ENCODE results near the gene NMRK1.
A peak's percentile ranks its signal among the peaks of the same experiment; 100 is the strongest.

The NMRK1 gene

GRCh38 chr9:75087824-75088645 lies at the start of gene NMRK1, which contains the start of gene OSTF1:
Gene NMRK1, minus strand, starts transcription at chr9:75088155. Its CDS starts 5,040 bp downstream, at chr9:75083115.
Gene OSTF1, plus strand, starts transcription at chr9:75088514. Its CDS starts 179 bp downstream, at chr9:75088693.
- peak; percentile 69 to 78 for DNase-seq (ENCODE audit: low read depth in 2 of 2)

- no peak for DNase-seq (ENCODE audit: low read depth in 2 of 2)
Measured at GRCh38 chr9:75134495-75134894, 46.5 kb upstream of the NMRK1 start.

GRCh38 chr9:75133396-75133795 lies 45.4 kb upstream of the NMRK1 start:
- no peak for DNase-seq (ENCODE audit: low read depth in 2 of 2)

- no peak for DNase-seq (ENCODE audit: low read depth in 2 of 2)
Measured at GRCh38 chr9:75132244-75132643, 44.3 kb upstream of the NMRK1 start.

- DNase-seq (ENCODE audit: low read depth in 2 of 2) = no peak
Measured at GRCh38 chr9:75131700-75132099, 43.7 kb upstream of the NMRK1 start.

GRCh38 chr9:75130621-75131230 lies 42.8 kb upstream of the NMRK1 start:
- DNase-seq (ENCODE audit: low read depth in 2 of 2) = no peak

GRCh38 chr9:75130172-75130571 lies 42.2 kb upstream of the NMRK1 start:
- no peak for DNase-seq (ENCODE audit: low read depth in 2 of 2)

- no peak for DNase-seq (ENCODE audit: low read depth in 2 of 2)
Measured at GRCh38 chr9:75128535-75128934, 40.6 kb upstream of the NMRK1 start.

- no peak for DNase-seq (ENCODE audit: low read depth in 2 of 2)
Measured at GRCh38 chr9:75123696-75124095, 35.7 kb upstream of the NMRK1 start.

GRCh38 chr9:75121914-75122558 lies 34.1 kb upstream of the NMRK1 start:
- DNase-seq (ENCODE audit: low read depth in 2 of 2) = no peak

GRCh38 chr9:75120686-75121085 lies 32.7 kb upstream of the NMRK1 start:
- DNase-seq (ENCODE audit: low read depth in 2 of 2) = no peak

- no peak for DNase-seq (ENCODE audit: low read depth in 2 of 2)
Measured at GRCh38 chr9:75117564-75117963, 29.6 kb upstream of the NMRK1 start.

- DNase-seq (ENCODE audit: low read depth in 2 of 2) = no peak
Measured at GRCh38 chr9:75116306-75116705, 28.4 kb upstream of the NMRK1 start.

- no peak for DNase-seq (ENCODE audit: low read depth in 2 of 2)
Measured at GRCh38 chr9:75112789-75113188, 24.8 kb upstream of the NMRK1 start.

GRCh38 chr9:75111019-75111622 lies 23.2 kb upstream of the NMRK1 start:
- no peak for DNase-seq (ENCODE audit: low read depth in 2 of 2)

- DNase-seq (ENCODE audit: low read depth in 2 of 2) = no peak
Measured at GRCh38 chr9:75109210-75109839, 21.4 kb upstream of the NMRK1 start.

GRCh38 chr9:75108571-75108970 lies 20.6 kb upstream of the NMRK1 start:
- no peak for DNase-seq (ENCODE audit: low read depth in 2 of 2)

GRCh38 chr9:75106857-75107256 lies 18.9 kb upstream of the NMRK1 start:
- no peak for DNase-seq (ENCODE audit: low read depth in 2 of 2)

GRCh38 chr9:75105841-75106240 lies 17.9 kb upstream of the NMRK1 start:
- DNase-seq (ENCODE audit: low read depth in 2 of 2) = no peak

GRCh38 chr9:75105019-75105540 lies 17.1 kb upstream of the NMRK1 start:
- no peak for DNase-seq (ENCODE audit: low read depth in 2 of 2)

GRCh38 chr9:75104607-75105006 lies 16.7 kb upstream of the NMRK1 start:
- no peak for DNase-seq (ENCODE audit: low read depth in 2 of 2)
